GM12864 (cell line): ENCODE data around the gene ATP8A2.

Source experiments
- DNase-seq: peaks from one replicate; pipeline ENCODE4 v3.0.0-alpha.2; 2011; ENCODE audit warnings: low read depth
- H3K4me3 ChIP-seq: 2 replicates; pipeline ENCODE4 v1.5.1; 2011; ENCODE audit warnings: mild to moderate bottlenecking, low read depth, low read length, control low read depth
- TF ChIP-seq, protein P1 (sequence below): IDR thresholded peaks from 2 replicates; pipeline ENCODE4 v1.5.1; 2011; ENCODE audit warnings: low read depth, mild to moderate bottlenecking, moderate library complexity, low read length, control low read depth, inconsistent platforms; ENCODE audit errors: missing control alignments

Gene ATP8A2

DNA sequence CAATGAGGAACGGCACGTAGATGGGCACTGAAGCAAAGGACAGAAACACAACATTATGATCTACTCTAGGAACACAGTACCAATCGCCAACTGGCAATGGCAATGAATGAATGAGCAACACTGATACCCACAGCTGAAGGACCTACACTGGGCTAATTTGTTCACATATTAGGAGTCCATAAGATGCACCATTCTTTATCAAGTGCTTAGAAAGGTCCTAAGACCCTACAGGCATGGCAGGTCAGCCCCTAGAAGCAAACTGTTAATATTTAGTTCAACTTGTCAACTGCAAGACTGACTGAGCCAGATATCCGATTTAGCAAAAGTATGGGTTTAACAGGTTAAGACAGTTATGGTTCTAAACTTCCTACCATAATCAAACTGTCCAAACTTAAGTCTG, 675.3 kb downstream of the ATP8A2 start:
- no peak overlapping the region for H3K4me3 ChIP-seq
- TF ChIP-seq, protein P1, sequence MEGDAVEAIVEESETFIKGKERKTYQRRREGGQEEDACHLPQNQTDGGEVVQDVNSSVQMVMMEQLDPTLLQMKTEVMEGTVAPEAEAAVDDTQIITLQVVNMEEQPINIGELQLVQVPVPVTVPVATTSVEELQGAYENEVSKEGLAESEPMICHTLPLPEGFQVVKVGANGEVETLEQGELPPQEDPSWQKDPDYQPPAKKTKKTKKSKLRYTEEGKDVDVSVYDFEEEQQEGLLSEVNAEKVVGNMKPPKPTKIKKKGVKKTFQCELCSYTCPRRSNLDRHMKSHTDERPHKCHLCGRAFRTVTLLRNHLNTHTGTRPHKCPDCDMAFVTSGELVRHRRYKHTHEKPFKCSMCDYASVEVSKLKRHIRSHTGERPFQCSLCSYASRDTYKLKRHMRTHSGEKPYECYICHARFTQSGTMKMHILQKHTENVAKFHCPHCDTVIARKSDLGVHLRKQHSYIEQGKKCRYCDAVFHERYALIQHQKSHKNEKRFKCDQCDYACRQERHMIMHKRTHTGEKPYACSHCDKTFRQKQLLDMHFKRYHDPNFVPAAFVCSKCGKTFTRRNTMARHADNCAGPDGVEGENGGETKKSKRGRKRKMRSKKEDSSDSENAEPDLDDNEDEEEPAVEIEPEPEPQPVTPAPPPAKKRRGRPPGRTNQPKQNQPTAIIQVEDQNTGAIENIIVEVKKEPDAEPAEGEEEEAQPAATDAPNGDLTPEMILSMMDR: no peak
- DNase-seq: no peak

DNA sequence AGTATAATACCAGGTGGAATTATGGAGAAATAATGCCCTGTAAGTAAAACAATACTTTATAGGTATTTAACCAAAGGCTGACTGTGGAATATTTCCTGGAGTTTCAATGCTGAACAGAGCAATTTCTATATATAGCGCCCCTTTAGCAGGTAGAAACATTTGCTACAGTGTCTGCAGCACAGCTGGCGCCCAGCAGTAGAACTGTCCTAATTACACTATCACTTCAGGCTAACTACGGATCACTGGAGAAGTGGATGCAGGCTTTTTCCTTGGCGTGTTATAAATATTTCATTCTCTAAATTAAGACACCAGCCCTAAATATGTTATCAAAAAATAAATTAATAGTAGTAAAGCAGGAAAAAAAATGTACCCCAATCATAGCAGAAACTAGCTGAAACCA, 677.0 kb downstream of the ATP8A2 start:
- DNase-seq: no peak
- no peak overlapping the region for H3K4me3 ChIP-seq
- TF ChIP-seq, protein P1: no peak

DNA sequence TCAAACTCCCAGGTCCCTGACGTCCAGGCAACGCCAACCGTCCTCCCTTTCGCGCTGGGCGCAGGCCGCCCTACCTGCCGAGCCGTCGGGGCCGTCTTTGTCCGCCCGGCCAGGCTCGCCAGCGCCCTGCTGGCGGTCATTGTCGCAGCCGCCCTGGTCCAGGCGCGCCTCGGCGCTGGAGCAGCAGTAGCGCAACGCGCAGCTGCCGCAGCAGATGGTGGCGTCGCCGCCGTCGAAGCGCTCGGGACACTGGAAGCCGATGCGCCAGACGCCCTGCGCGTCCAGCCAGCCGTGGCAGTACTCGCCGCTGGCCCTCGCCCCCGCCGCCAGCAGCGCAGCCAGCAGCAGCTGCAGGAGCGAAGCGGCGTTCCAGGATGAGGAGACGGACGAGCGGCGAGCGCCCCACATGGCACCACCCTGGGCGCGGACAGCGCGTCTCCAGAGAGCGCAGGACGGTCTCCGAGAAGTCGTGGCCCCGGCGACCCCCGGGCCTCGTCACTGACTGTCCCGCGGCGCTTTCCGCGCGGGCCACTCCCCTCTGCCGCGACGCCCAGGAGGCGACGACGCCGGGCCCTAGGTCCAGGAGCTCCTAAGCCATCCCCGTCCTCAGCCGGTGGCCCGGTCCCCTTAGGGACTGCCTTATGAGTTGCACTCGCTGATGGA, 678.9 kb downstream of the ATP8A2 start:
- DNase-seq: no peak
- TF ChIP-seq, protein P1: no peak
- H3K4me3 ChIP-seq: no peak overlapping the region

DNA sequence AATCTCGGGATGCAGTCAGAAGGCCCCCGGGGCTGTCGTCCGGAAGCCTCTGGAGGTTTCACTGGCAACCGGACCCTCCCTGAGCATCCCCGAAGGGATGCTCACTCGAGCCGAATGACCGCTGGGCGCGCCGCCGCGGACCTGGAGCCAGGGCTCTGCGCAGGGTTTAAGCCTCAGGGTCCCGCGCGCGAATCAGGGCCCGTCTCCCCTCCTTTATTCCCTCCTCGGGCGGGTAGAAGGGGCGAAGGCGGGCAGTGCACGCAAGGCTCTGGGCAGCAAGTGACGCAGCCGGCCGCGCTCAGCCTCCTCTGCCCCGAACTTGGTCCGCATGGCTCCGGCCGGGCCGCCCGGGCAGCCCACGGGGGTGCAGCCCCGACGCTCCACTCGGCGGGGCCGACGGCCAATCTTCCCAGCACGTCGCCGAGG, 679.5 kb downstream of the ATP8A2 start:
- H3K4me3 ChIP-seq: no peak overlapping the region
- no peak for DNase-seq
- TF ChIP-seq, protein P1: no peak

DNA sequence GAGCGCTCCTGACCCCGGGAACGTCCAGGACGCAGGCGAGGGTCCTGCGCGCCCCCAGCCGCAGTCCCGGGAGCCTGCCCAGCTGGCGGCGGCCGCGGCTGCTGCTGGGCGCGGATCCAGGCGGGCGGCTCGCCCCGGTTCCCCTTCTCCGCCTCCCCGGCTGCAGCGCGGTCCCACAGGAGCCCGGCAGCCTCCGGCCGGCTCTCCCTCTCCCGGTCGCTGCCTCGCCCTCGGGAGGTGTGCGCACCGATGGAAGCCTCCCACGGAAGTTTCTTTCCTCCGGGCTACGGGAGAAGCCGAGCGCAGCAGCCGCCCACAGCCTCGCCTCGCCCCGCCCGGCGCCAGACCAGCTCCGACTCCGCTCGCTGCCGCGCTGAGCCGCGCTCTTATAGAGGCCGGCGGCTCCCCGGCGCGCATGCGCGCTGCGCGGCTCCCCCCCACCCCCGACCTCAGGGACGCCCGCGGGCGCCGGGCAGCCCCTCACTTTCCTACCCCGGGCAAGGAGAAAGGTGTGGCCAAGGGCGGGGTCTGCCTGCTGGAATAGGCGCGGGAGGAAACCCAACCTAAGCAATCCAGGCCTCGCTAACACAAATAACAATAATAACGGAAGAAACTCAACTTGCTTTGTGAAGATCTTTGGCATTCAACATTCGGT, 680.0 kb downstream of the ATP8A2 start, which contains the start of gene SHISA2:
Gene SHISA2, minus strand, starts transcription at position 360 of the 655 bp plus-strand sequence. CDS start 1,041 bp downstream, outside the sequence.
- no peak within 1 kb of the TSS for H3K4me3 ChIP-seq
- TF ChIP-seq, protein P1: no peak
- no peak for DNase-seq

DNA sequence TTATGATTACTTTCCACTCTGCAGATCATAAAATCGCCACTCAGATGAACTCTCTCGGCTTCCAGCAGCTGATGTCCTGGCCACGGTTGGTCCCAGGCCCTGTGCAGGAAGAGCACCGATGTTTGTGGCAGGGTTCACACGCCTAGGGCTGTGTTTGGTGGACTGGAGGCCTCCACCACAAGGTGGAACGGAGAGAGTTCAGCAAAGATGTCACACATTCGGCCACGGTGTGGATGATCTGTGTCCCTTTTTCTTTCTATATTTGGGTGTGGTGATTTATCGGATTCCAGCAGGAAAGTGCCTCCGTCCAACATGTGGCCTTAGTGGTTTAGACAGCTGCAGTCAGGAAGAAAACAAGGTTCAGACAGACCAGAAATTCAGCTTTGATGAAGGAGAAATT, 680.6 kb downstream of the ATP8A2 start:
- DNase-seq: no peak

More for the DNA sequence above, 680.6 kb downstream of the ATP8A2 start:
- no peak overlapping the region for H3K4me3 ChIP-seq
- TF ChIP-seq, protein P1: no peak
